ENCODE data around the gene PI4KA. TPM values are rescaled to one million over a fixed set of nuclear protein-coding genes. Genes with fewer than 3 reads are reported as not detected.

Gene PI4KA
- total and polyA plus RNA-seq, 2 of the 13 experiments (the other 11 are each of a cell fraction or from before 2014, with no cell fraction given) = 27.4 to 56.4 TPM

- TF ChIP-seq PBX2 (CRISPR knock-in tag; IDR thresholded peaks at IDR 0.05) (no peak), JDP2 (CRISPR knock-in tag; IDR thresholded peaks at IDR 0.05; ENCODE audit: borderline replicate concordance) (no peak), ZMYM3 (CRISPR knock-in tag; IDR thresholded peaks at IDR 0.05) (0 out of 2 replicates have a peak, but pooled peaks have one; percentile 35), ZNF335 (CRISPR knock-in tag; IDR thresholded peaks at IDR 0.05) (peak; percentile 88), YY1 (IDR thresholded peaks at IDR 0.05; ENCODE audit: insufficient read depth, insufficient replicate concordance, low read depth, low read length) (no peak), ZSCAN20 (CRISPR knock-in tag; IDR thresholded peaks at IDR 0.05; ENCODE audit: borderline replicate concordance) (0 out of 2 replicates have a peak, but pooled peaks have one; percentile 42), PRMT3 (CRISPR knock-in tag; IDR thresholded peaks at IDR 0.05; ENCODE audit: borderline replicate concordance, low read depth) (no peak), NFE2 (CRISPR knock-in tag; IDR thresholded peaks at IDR 0.05) (no peak), ZNF292 (CRISPR knock-in tag; IDR thresholded peaks at IDR 0.05; ENCODE audit: borderline replicate concordance, low read depth) (peak; percentile 90), TRIM22 (IDR thresholded peaks at IDR 0.05) (no peak), MXD1 (CRISPR knock-in tag; IDR thresholded peaks at IDR 0.05) (no peak), ZSCAN25 (CRISPR knock-in tag; IDR thresholded peaks at IDR 0.05) (no peak), MLXIP (CRISPR knock-in tag; IDR thresholded peaks at IDR 0.05; ENCODE audit: borderline replicate concordance) (no peak), ZNF678 (CRISPR knock-in tag; IDR thresholded peaks at IDR 0.05) (no peak), ZNF768 (CRISPR knock-in tag; IDR thresholded peaks at IDR 0.05) (no peak), RAD51 (IDR thresholded peaks at IDR 0.05; ENCODE audit: borderline replicate concordance) (no peak), ZNF646 (CRISPR knock-in tag; IDR thresholded peaks at IDR 0.05) (no peak; the same call in 1 of the 2 replicates)
Observed at GRCh38 chr22:20777420-20778177, 81.0 kb downstream of the PI4KA start (continued).

All from HepG2 (cell line).